HepG2 (cell line): ENCODE data around the gene EWSR1. TPM values are rescaled to one million over a fixed set of nuclear protein-coding genes. Genes with fewer than 3 reads are reported as not detected.
"Not testable (repeated sequence)": the region's sequence is repeated elsewhere in the genome, so short reads cannot be mapped to it uniquely, and the experiment has no call there.

ENCODE experiments used
- ATAC-seq: fragments of 200-7000 bp; cut with Tn5 transposase; 3 replicates; pipeline ENCODE4 v1.9.1; 2020; ENCODE audit warnings: mild to moderate bottlenecking, moderate library complexity
- BruUV-seq: library from RNA; stranded (reverse); fragments of 400-500 nt; replicated peaks from 2 replicates; lab custom pipeline; 2021; lab: Mats Ljungman, UMichigan
- CTCF ChIA-PET: fragments of 300-600 bp; formaldehyde crosslinking; extraction: SDS; loops from one replicate; lab custom pipeline; 2021; ENCODE audit warnings: low total read pairs, inconsistent platforms, low intra/inter-chr PET ratio; lab: Yijun Ruan, JAX
- POLR2A ChIA-PET: fragments of 350-600 bp; sonication (Branson Sonifier 250); formaldehyde crosslinking; loops from one replicate; lab custom pipeline; 2020; ENCODE audit warnings: antibody characterized with exemption, inconsistent platforms; lab: Yijun Ruan, JAX
- DNase-seq: peaks from one replicate; pipeline ENCODE4 v3.0.0-alpha.2; 2015; ENCODE audit warnings: low spot score
- FAIRE-seq: peaks from 3 replicates; lab custom pipeline; 2011; peaks lifted over from hg19 to GRCh38; lab: Jason Lieb, UNC
- H2AFZ ChIP-seq: one replicate; pipeline ENCODE4 v1.6.1; 2011; ENCODE audit warnings: low read length, inconsistent platforms
- H3K27ac ChIP-seq: fragments of 300-600 bp; 3 replicates; pipeline ENCODE4 v1.8.0; 2011; ENCODE audit warnings: mixed run types, mild to moderate bottlenecking, mixed read lengths, low read length, inconsistent platforms; ENCODE audit not compliant: insufficient read depth; ENCODE audit errors: extremely low read length
- H3K27me3 ChIP-seq, 2 experiments: fragments of 200-600 bp in 1 of 2; 2 replicates in 1 of 2; 3 replicates in 1 of 2; pipeline versions ENCODE4 v1.6.0 to v1.8.0; 2011; ENCODE audit warnings: low read length in 2 of 2, mild to moderate bottlenecking in 2 of 2, moderate library complexity in 2 of 2, inconsistent platforms in 1 of 2; ENCODE audit not compliant: insufficient read depth in 2 of 2, control insufficient read depth in 1 of 2
- H3K36me3 ChIP-seq, 2 experiments: fragments of 200-600 bp in 1 of 2; replicated peaks in 1 of 2; 2 replicates in 1 of 2; 3 replicates in 1 of 2; pipeline versions ENCODE4 v1.5.1 to v1.8.0; 2011; ENCODE audit warnings: low read length in 2 of 2, inconsistent platforms in 1 of 2; ENCODE audit not compliant: insufficient read depth in 2 of 2, control insufficient read depth in 1 of 2
- H3K4me1 ChIP-seq: 2 replicates; pipeline ENCODE4 v1.5.1; 2012; ENCODE audit warnings: low read length, inconsistent platforms; ENCODE audit not compliant: insufficient read depth
- H3K4me2 ChIP-seq: 2 replicates; pipeline ENCODE4 v1.6.0; 2011; ENCODE audit warnings: low read depth, low read length, inconsistent platforms
- H3K4me3 ChIP-seq, 3 experiments: fragments of 200-600 bp in 1 of 3; sonication (generic), shearing (Covaris generic) in 1 of 3; replicated peaks in 1 of 3; 2 replicates each; pipeline ENCODE4 v1.5.1; 2011 to 2016; ENCODE audit warnings: low read length in 3 of 3, inconsistent platforms in 2 of 3, low read depth in 2 of 3, mild to moderate bottlenecking in 2 of 3, control low read depth in 1 of 3, mixed read lengths in 1 of 3; ENCODE audit not compliant: insufficient read depth in 1 of 3
- H3K79me2 ChIP-seq: one replicate; pipeline ENCODE4 v1.6.1; 2011; ENCODE audit warnings: low read length, inconsistent platforms; ENCODE audit not compliant: insufficient read depth
- H3K9ac ChIP-seq: 2 replicates; pipeline ENCODE4 v1.6.0; 2011; ENCODE audit warnings: mild to moderate bottlenecking, low read depth, low read length, inconsistent platforms; ENCODE audit not compliant: insufficient read depth
- H3K9me3 ChIP-seq: 2 replicates; pipeline ENCODE4 v1.5.1; 2012; ENCODE audit warnings: mild to moderate bottlenecking, low read length
- H4K20me1 ChIP-seq: 2 replicates; pipeline ENCODE4 v1.6.0; 2011; ENCODE audit warnings: inconsistent platforms, mild to moderate bottlenecking, low read length, moderate library complexity; ENCODE audit not compliant: insufficient read depth
- MAF1 ChIP-seq: sonication (generic); formaldehyde crosslinking; IDR thresholded peaks from 2 replicates; pipeline ENCODE4 v1.5.0; 2020; ENCODE audit warnings: missing genetic modification reagents, borderline replicate concordance
- POGZ ChIP-seq: sonication (generic); formaldehyde crosslinking; IDR thresholded peaks from 2 replicates; pipeline ENCODE4 v1.4.0; 2020; ENCODE audit warnings: mild to moderate bottlenecking, missing genetic modification reagents
- SETDB1 ChIP-seq: sonication (generic); formaldehyde crosslinking; IDR thresholded peaks from 2 replicates; pipeline ENCODE4 v1.5.1; 2020; ENCODE audit warnings: missing genetic modification reagents, mild to moderate bottlenecking, borderline replicate concordance
- WGBS: methylation state at CpG from one replicate; pipeline ENCODE4 v1.1.6; 2017; ENCODE audit warnings: low lambda C conversion rate; 5-methylcytosine and 5-hydroxymethylcytosine counted together
- in situ Hi-C: cut with HindIII; loops from 2 replicates; pipeline ENCODE4 v1.10.0; 2017; ENCODE audit warnings: low pct_unique_long_range_greater_than_20kb; ENCODE audit not compliant: extremely low pct_ligation_motif_present
- intact Hi-C: fragments of 100-400 bp; cut with micrococcal nuclease; formaldehyde crosslinking; loops from one replicate; pipeline ENCODE4 v1.10.0; 2022; ENCODE audit not compliant: unreplicated experiment
- polyA plus RNA-seq, 8 experiments: library from polyadenylated mRNA; depleted of rRNA in 3 of 8; stranded (reverse) in 7 of 8; unstranded in 1 of 8; fragments of >200 nt; fragmentation: Illumina TruSeq in 4 of 8; extraction: Trizol in 4 of 8; gene quantifications; 2 replicates each; pipeline versions ENCODE4 v1.2.1 to v1.2.3, GENCODE V29; 2011 to 2016; ENCODE audit warnings: low read depth in 4 of 8, missing spikeins in 1 of 8, mixed read lengths in 1 of 8; ENCODE audit not compliant: insufficient read depth in 1 of 8
- total RNA-seq, 5 experiments: library from RNA; depleted of rRNA; stranded (reverse); fragments of >200 nt; fragmentation: Illumina TruSeq; extraction: Trizol; gene quantifications; 2 replicates each; pipeline ENCODE4 v1.2.3, GENCODE V29; 2016; ENCODE audit warnings: low read depth in 1 of 5

Gene EWSR1
- total and polyA plus RNA-seq, 2 of the 13 experiments (the other 11 are each of a cell fraction or from before 2014, with no cell fraction given), result 211 to 326 TPM

- H3K4me1 ChIP-seq, result peaks cover 16% of the 10 kb centered on the region
- H2AFZ ChIP-seq, DNase-seq, H3K36me3 ChIP-seq, H3K9me3 ChIP-seq, ATAC-seq, H3K4me3 ChIP-seq, H3K27ac ChIP-seq, H3K79me2 ChIP-seq, FAIRE-seq, BruUV-seq, POLR2A ChIA-PET, H3K9ac ChIP-seq, CTCF ChIA-PET, H3K27me3 ChIP-seq, H3K4me2 ChIP-seq, H4K20me1 ChIP-seq: not testable (repeated sequence)
- WGBS, result 76% methylated on average over 10 of the region's 10 CpGs
- intact Hi-C loops, result loop anchor here (5.0 kb wide), 1 partner anchor 91 kb away; no protein-coding TSS in a partner anchor
- in situ Hi-C loops, result loop anchor here (5.0 kb wide), 1 partner anchor 46 kb away; no protein-coding TSS in a partner anchor
Observed at GRCh38 chr22:29247891-29248290, 20.2 kb upstream of the EWSR1 start.

GRCh38 chr22:29251265-29251664 is 16.8 kb upstream of the EWSR1 start:
- POLR2A ChIA-PET, result no interaction called here
- Histone ChIP-seq H2AFZ (no peak overlapping the region), H3K27me3 (no peaks in the 10 kb centered on the region), H3K9me3 (no peaks in the 10 kb centered on the region)
- TF ChIP-seq MAF1 (CRISPR knock-in tag) (no peak), POGZ (no peak), SETDB1 (CRISPR knock-in tag) (no peak)
- TF ChIP-seq, all 625 proteins: peak for 0
- intact Hi-C loops (no loop called here), in situ Hi-C loops (loop anchor here (10.0 kb wide), 1 partner anchor 386 kb away; no protein-coding TSS in a partner anchor)
- DNase-seq, result no peak
- no peak for FAIRE-seq
- BruUV-seq, result no TSS peak
- H3K27ac ChIP-seq, result no peak overlapping the region
- CTCF ChIA-PET, result no interaction called here
- H4K20me1 ChIP-seq, result no peaks in the 10 kb centered on the region
- no peak overlapping the region for H3K9ac ChIP-seq
- H3K36me3 ChIP-seq, result no peaks in the 10 kb centered on the region
- H3K4me1 ChIP-seq, result peaks cover 15% of the 10 kb centered on the region
- no peak overlapping the region for H3K4me3 ChIP-seq
- no peaks in the 10 kb centered on the region for H3K79me2 ChIP-seq
- ATAC-seq, result no peak
- H3K4me2 ChIP-seq, result no peak overlapping the region
- 53% methylated on average over 5 of the region's 5 CpGs for whole genome bisulfite sequencing
